K562 (cell line): ENCODE measurements around the gene RMP24.

Experiments
- ELF2 ChIP-seq: fragments of 250-450 bp; sonication (Bioruptor Pico); IDR thresholded peaks from 2 replicates; pipeline ENCODE4 v1.5.0; 2021; ENCODE audit warnings: mild to moderate bottlenecking
- ETV6 ChIP-seq, 3 experiments: fragments of 150-350 bp in 1 of 3; sonication (generic) in 1 of 3; formaldehyde crosslinking in 1 of 3; IDR thresholded peaks; 2 replicates each; pipeline versions ENCODE4 v1.6.1 to v1.8.0; 2014 to 2022; ENCODE audit warnings: borderline replicate concordance in 2 of 3, low read depth in 2 of 3, antibody characterized with exemption in 1 of 3, low read length in 1 of 3, mild to moderate bottlenecking in 1 of 3, missing genetic modification reagents in 1 of 3
- ILK ChIP-seq: fragments of 450-650 bp; IDR thresholded peaks from 2 replicates; pipeline ENCODE4 v1.6.1; 2016; ENCODE audit warnings: missing genetic modification characterization, low read depth, mild to moderate bottlenecking, missing compliant biosample characterization, moderate library complexity, borderline replicate concordance
- LARP7 ChIP-seq: fragments of 450-650 bp; IDR thresholded peaks from 2 replicates; pipeline ENCODE4 v1.6.1; 2016
- MYBL2 ChIP-seq, 2 experiments: fragments of 450-650 bp in 1 of 2; sonication (generic) in 1 of 2; formaldehyde crosslinking in 1 of 2; IDR thresholded peaks; 2 replicates each; pipeline versions ENCODE4 v1.6.1 to v1.8.1; 2017 to 2022; ENCODE audit warnings: borderline replicate concordance in 1 of 2, inconsistent platforms in 1 of 2, low read depth in 1 of 2, mild to moderate bottlenecking in 1 of 2, missing genetic modification reagents in 1 of 2, moderate library complexity in 1 of 2
- PHF21A ChIP-seq: fragments of 450-650 bp; IDR thresholded peaks from 2 replicates; pipeline ENCODE4 v1.6.1; 2017; ENCODE audit warnings: low read depth, borderline replicate concordance
- POLR2A ChIP-seq: fragments of 450-650 bp; conservative IDR thresholded peaks from 2 replicates; pipeline ENCODE4 v1.6.1; 2016
- SIN3B ChIP-seq: fragments of 450-650 bp; IDR thresholded peaks from 2 replicates; pipeline ENCODE4 v1.6.1; 2017; ENCODE audit warnings: low read depth, mild to moderate bottlenecking, moderate library complexity
- SNIP1 ChIP-seq: fragments of 450-650 bp; IDR thresholded peaks from 2 replicates; pipeline ENCODE4 v1.7.1; 2017; ENCODE audit warnings: low read depth, mild to moderate bottlenecking
- ZFP30 ChIP-seq: fragments of 250-450 bp; sonication (Bioruptor Pico); IDR thresholded peaks from 2 replicates; pipeline ENCODE4 v1.8.0; 2022; ENCODE audit warnings: moderate library complexity, mild to moderate bottlenecking, inconsistent platforms, borderline replicate concordance
- TF ChIP-seq, protein P1 (sequence below), 3 experiments: fragments of 200-800 bp in 1 of 3; fragments of 250-450 bp in 1 of 3; fragments of 450-650 bp in 1 of 3; sonication (Bioruptor Pico) in 1 of 3; sonication (Bioruptor generic) in 1 of 3; formaldehyde crosslinking in 1 of 3; IDR thresholded peaks; 2 replicates each; pipeline versions ENCODE4 v1.6.1 to v1.8.0; 2016 to 2022; ENCODE audit warnings: mild to moderate bottlenecking in 2 of 3, missing genetic modification characterization in 2 of 3, missing compliant biosample characterization in 1 of 3, moderate library complexity in 1 of 3
- TF ChIP-seq, protein P2 (sequence below): fragments of 250-450 bp; sonication (Bioruptor Pico); IDR thresholded peaks from 2 replicates; pipeline ENCODE4 v1.8.0; 2021; ENCODE audit warnings: borderline replicate concordance, mild to moderate bottlenecking, moderate library complexity; ENCODE audit not compliant: poor library complexity, severe bottlenecking
- TF ChIP-seq, protein P3 (sequence below), 2 experiments: IDR thresholded peaks in 1 of 2; conservative IDR thresholded peaks in 1 of 2; 2 replicates each; pipeline ENCODE4 v1.6.1; 2016; ENCODE audit warnings: low read depth in 2 of 2, mild to moderate bottlenecking in 1 of 2, missing compliant biosample characterization in 1 of 2, missing genetic modification characterization in 1 of 2, moderate library complexity in 1 of 2
- TF ChIP-seq, protein P4 (sequence below): fragments of 450-650 bp; IDR thresholded peaks from 2 replicates; pipeline ENCODE4 v1.6.1; 2018; ENCODE audit not compliant: partially characterized antibody

RMP24 gene

DNA sequence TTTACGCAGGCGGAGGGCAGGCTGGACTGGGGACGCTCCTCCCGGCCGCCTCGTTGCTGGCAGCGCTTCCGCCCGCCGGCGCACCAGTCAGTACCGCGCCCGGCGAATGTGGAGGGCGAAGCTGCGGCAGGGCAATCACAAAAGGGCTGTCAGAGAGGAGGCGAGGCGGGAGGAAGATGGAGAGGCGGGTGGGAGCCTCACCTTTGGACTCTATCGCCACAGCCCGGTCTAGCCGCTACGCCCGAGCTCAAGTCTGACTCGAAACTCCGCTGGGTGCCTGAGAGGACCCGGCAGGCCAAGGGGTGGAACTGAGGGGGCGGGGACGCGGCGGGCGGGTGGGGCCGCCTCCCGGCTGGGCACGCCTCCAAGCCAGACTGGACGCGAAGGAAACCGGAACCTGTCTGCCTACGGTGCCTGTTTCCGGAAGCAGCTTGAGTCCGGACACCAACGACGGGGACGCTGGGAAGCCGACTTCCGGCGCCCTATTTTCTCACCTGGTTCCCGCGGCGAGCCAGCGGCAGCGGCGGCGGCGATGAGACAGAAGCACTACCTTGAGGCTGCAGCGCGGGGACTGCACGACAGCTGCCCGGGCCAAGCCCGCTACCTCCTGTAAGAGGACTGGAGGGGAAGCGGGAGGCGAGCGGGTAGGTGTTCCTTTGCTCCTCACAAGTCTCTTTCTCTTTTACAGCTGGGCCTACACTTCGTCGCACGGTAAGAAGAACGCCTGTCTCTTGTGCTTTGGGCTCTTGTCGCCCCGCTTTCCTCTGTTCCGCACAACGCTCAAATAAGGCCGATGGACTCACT lies at the start of gene RMP24 (continued):
- TF ChIP-seq, protein P1, sequence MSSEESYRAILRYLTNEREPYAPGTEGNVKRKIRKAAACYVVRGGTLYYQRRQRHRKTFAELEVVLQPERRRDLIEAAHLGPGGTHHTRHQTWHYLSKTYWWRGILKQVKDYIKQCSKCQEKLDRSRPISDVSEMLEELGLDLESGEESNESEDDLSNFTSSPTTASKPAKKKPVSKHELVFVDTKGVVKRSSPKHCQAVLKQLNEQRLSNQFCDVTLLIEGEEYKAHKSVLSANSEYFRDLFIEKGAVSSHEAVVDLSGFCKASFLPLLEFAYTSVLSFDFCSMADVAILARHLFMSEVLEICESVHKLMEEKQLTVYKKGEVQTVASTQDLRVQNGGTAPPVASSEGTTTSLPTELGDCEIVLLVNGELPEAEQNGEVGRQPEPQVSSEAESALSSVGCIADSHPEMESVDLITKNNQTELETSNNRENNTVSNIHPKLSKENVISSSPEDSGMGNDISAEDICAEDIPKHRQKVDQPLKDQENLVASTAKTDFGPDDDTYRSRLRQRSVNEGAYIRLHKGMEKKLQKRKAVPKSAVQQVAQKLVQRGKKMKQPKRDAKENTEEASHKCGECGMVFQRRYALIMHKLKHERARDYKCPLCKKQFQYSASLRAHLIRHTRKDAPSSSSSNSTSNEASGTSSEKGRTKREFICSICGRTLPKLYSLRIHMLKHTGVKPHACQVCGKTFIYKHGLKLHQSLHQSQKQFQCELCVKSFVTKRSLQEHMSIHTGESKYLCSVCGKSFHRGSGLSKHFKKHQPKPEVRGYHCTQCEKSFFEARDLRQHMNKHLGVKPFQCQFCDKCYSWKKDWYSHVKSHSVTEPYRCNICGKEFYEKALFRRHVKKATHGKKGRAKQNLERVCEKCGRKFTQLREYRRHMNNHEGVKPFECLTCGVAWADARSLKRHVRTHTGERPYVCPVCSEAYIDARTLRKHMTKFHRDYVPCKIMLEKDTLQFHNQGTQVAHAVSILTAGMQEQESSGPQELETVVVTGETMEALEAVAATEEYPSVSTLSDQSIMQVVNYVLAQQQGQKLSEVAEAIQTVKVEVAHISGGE (CRISPR knock-in tag; IDR thresholded peaks at IDR 0.05): peak; percentile 96 to 100 (median 98)
- TF ChIP-seq POLR2A (peak; percentile 93), SIN3B (peak; percentile 94), PHF21A (no peak), LARP7 (no peak), ELF2 (CRISPR knock-in tag) (0 out of 2 replicates have a peak, but pooled peaks have one; percentile 57), ILK (no peak), ZFP30 (CRISPR knock-in tag) (no peak), SNIP1 (no peak), ETV6 (IDR thresholded peaks at IDR 0.05; ENCODE audit: borderline replicate concordance in 1 of 2, low read depth in 2 of 2, low read length in 1 of 2) (no peak), ETV6 (CRISPR knock-in tag; IDR thresholded peaks at IDR 0.05; ENCODE audit: borderline replicate concordance) (no peak), MYBL2 (IDR thresholded peaks at IDR 0.05; ENCODE audit: low read depth) (no peak), MYBL2 (CRISPR knock-in tag; IDR thresholded peaks at IDR 0.05; ENCODE audit: borderline replicate concordance) (no peak)
- TF ChIP-seq, protein P2, sequence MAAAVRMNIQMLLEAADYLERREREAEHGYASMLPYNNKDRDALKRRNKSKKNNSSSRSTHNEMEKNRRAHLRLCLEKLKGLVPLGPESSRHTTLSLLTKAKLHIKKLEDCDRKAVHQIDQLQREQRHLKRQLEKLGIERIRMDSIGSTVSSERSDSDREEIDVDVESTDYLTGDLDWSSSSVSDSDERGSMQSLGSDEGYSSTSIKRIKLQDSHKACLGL (CRISPR knock-in tag): no peak
- TF ChIP-seq, protein P3, sequence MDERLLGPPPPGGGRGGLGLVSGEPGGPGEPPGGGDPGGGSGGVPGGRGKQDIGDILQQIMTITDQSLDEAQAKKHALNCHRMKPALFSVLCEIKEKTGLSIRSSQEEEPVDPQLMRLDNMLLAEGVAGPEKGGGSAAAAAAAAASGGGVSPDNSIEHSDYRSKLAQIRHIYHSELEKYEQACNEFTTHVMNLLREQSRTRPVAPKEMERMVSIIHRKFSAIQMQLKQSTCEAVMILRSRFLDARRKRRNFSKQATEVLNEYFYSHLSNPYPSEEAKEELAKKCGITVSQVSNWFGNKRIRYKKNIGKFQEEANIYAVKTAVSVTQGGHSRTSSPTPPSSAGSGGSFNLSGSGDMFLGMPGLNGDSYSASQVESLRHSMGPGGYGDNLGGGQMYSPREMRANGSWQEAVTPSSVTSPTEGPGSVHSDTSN (CRISPR knock-in tag; IDR thresholded peaks at IDR 0.05; ENCODE audit: low read depth): no peak
- TF ChIP-seq, protein P3 (tag; conservative IDR thresholded peaks at IDR 0.05; ENCODE audit: low read depth): no peak
- TF ChIP-seq, protein P4, sequence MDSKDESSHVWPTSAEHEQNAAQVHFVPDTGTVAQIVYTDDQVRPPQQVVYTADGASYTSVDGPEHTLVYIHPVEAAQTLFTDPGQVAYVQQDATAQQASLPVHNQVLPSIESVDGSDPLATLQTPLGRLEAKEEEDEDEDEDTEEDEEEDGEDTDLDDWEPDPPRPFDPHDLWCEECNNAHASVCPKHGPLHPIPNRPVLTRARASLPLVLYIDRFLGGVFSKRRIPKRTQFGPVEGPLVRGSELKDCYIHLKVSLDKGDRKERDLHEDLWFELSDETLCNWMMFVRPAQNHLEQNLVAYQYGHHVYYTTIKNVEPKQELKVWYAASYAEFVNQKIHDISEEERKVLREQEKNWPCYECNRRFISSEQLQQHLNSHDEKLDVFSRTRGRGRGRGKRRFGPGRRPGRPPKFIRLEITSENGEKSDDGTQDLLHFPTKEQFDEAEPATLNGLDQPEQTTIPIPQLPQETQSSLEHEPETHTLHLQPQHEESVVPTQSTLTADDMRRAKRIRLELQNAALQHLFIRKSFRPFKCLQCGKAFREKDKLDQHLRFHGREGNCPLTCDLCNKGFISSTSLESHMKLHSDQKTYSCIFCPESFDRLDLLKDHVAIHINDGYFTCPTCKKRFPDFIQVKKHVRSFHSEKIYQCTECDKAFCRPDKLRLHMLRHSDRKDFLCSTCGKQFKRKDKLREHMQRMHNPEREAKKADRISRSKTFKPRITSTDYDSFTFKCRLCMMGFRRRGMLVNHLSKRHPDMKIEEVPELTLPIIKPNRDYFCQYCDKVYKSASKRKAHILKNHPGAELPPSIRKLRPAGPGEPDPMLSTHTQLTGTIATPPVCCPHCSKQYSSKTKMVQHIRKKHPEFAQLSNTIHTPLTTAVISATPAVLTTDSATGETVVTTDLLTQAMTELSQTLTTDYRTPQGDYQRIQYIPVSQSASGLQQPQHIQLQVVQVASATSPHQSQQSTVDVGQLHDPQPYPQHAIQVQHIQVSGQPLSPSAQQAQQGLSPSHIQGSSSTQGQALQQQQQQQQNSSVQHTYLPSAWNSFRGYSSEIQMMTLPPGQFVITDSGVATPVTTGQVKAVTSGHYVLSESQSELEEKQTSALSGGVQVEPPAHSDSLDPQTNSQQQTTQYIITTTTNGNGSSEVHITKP: no peak
